Mucosa of gallbladder (tissue), 1 donor: ENCODE data around the gene RCC1. TPM values are rescaled to one million over a fixed set of nuclear protein-coding genes. Genes with fewer than 3 reads are reported as not detected.

Experiments
- total RNA-seq: library from RNA; stranded (reverse); gene quantifications from one replicate; pipeline ENCODE4 v1.2.1, GENCODE V29; 2021
- donor health status: DM: no; HTN: no; CAD: no.

RCC1 gene
- total RNA-seq, 1 donor from 2014 or later: 30.3 TPM

Other genes starting within 250 kb of the RCC1 start
- 19.6 TPM for gene SESN2, start 246.5 kb upstream of the RCC1 start, total RNA-seq
- gene MED18, start 177.0 kb upstream of the RCC1 start, total RNA-seq: 13.1 TPM
- 36.5 TPM for gene PHACTR4, start 136.3 kb upstream of the RCC1 start, total RNA-seq
- 19.3 TPM for gene TRNAU1AP, start 47.0 kb downstream of the RCC1 start, total RNA-seq
- 1.8 TPM for gene RAB42, start 86.2 kb downstream of the RCC1 start, total RNA-seq
- gene TAF12, start 137.0 kb downstream of the RCC1 start, total RNA-seq: 16.3 TPM
- not detected for gene RNU11, start 142.6 kb downstream of the RCC1 start, total RNA-seq
- gene GMEB1, start 162.7 kb downstream of the RCC1 start, total RNA-seq: 11.7 TPM
- gene YTHDF2, start 230.9 kb downstream of the RCC1 start, total RNA-seq: 52.0 TPM